Hepatocyte (in vitro differentiated cells): ENCODE results near the gene LDB2. TPM values are rescaled to one million over a fixed set of nuclear protein-coding genes. Genes with fewer than 3 reads are reported as not detected.

Experiments used
- DNase-seq: peaks from one replicate; pipeline ENCODE4 v3.0.0-alpha.2; 2016; ENCODE audit warnings: low spot score
- H2AFZ ChIP-seq: fragments of 200-600 bp; sonication (generic); 2 replicates; pipeline ENCODE4 v1.6.0; 2016; ENCODE audit warnings: antibody characterized with exemption, mild to moderate bottlenecking
- H3K27ac ChIP-seq: fragments of 200-600 bp; sonication (generic); 2 replicates; pipeline ENCODE4 v1.5.1; 2016; ENCODE audit warnings: mild to moderate bottlenecking
- H3K27me3 ChIP-seq: fragments of 200-600 bp; sonication (generic); 2 replicates; pipeline ENCODE4 v1.6.1; 2016
- H3K36me3 ChIP-seq: fragments of 200-600 bp; sonication (generic); replicated peaks from 2 replicates; pipeline ENCODE4 v1.5.1; 2016; ENCODE audit warnings: low read depth; ENCODE audit not compliant: insufficient read depth
- H3K4me1 ChIP-seq: fragments of 200-600 bp; sonication (generic); 2 replicates; pipeline ENCODE4 v1.5.1; 2016; ENCODE audit warnings: mild to moderate bottlenecking, moderate library complexity; ENCODE audit not compliant: insufficient read depth
- H3K4me2 ChIP-seq: fragments of 200-600 bp; sonication (generic); 2 replicates; pipeline ENCODE4 v1.6.0; 2016
- H3K4me3 ChIP-seq: fragments of 200-600 bp; sonication (generic); 2 replicates; pipeline ENCODE4 v1.5.1; 2016; ENCODE audit warnings: mild to moderate bottlenecking
- H3K79me2 ChIP-seq: fragments of 200-600 bp; sonication (generic); 2 replicates; pipeline ENCODE4 v1.6.0; 2017; ENCODE audit warnings: mild to moderate bottlenecking
- H3K9me2 ChIP-seq: fragments of 200-600 bp; sonication (generic); replicated peaks from 2 replicates; pipeline ENCODE4 v1.6.0; 2017; ENCODE audit warnings: mild to moderate bottlenecking; ENCODE audit not compliant: insufficient read depth
- H3K9me3 ChIP-seq: fragments of 200-600 bp; sonication (generic); 2 replicates; pipeline ENCODE4 v1.5.1; 2016; ENCODE audit warnings: low read depth, mild to moderate bottlenecking
- H4K20me1 ChIP-seq: fragments of 200-600 bp; sonication (generic); 2 replicates; pipeline ENCODE4 v1.6.0; 2016; ENCODE audit warnings: mild to moderate bottlenecking; ENCODE audit not compliant: insufficient read depth, poor library complexity, severe bottlenecking
- EZH2 ChIP-seq: fragments of 200-600 bp; sonication (generic); IDR thresholded peaks from 2 replicates; pipeline ENCODE4 v1.6.1; 2016; ENCODE audit warnings: antibody characterized with exemption, mild to moderate bottlenecking, borderline replicate concordance
- EZH2phosphoT487 ChIP-seq: fragments of 200-600 bp; sonication (generic); IDR thresholded peaks from one replicate; pipeline ENCODE4 v1.6.1; 2018; ENCODE audit warnings: antibody characterized with exemption, mild to moderate bottlenecking, low read depth, moderate library complexity; ENCODE audit not compliant: unreplicated experiment, severe bottlenecking
- WGBS: methylation state at CpG from one replicate; pipeline ENCODE4 v1.1.6; 2016; ENCODE audit warnings: low lambda C conversion rate; ENCODE audit errors: missing lambda C conversion rate; 5-methylcytosine and 5-hydroxymethylcytosine counted together
- polyA plus RNA-seq: library from polyadenylated mRNA; unstranded; fragments of >200 nt; fragmentation: Nextera tagmentation; extraction: Ambion mirVana; gene quantifications from 2 replicates; pipeline ENCODE4 v1.2.1, GENCODE V29; 2016
- total RNA-seq: library from RNA; depleted of rRNA; stranded (reverse); fragments of >200 nt; gene quantifications from 2 replicates; pipeline ENCODE4 v1.2.3, GENCODE V29; 2014
- TF ChIP-seq, protein P1 (sequence below): fragments of 200-600 bp; sonication (generic); IDR thresholded peaks from 2 replicates; pipeline ENCODE4 v1.5.1; 2016; ENCODE audit warnings: antibody characterized with exemption, mild to moderate bottlenecking; ENCODE audit not compliant: poor library complexity

LDB2 gene
- total and polyA plus RNA-seq, 2 experiments from 2014 or later = 8.7 to 20.3 TPM

DNA sequence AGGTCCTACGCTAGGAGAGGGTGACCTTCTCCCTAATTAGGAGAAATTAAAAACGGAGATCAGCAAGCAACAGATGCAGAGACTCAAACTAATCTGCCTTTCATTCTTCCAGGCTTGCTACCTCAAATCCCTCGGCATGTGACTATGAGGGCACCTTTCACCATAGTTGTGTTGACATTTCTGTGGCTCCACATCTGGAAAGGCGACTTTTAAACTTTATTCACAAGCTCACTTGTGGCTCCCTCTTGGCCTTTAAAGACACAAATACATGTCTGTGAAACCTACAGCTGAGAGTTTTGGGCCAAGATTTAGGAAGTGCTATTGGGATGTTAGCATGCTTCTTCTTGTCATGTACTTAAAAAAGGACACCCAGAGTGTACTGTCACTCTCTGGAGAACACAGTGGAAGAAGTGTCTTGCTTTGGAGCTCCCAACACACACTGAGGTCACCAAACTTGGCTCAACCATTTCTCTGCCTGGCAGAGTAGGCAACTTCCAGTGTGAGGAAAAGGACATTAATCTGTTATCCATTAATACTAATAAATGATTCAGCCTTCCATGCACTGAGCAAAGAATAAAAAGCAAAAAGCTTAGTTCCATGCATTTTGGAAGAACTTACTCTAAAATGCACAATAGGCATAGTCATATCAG is 60.1 kb downstream of the LDB2 start:
- Histone ChIP-seq H3K27ac (no peak overlapping the region), H3K79me2 (no peaks in the 10 kb centered on the region), H2AFZ (no peak overlapping the region), H3K9me3 (no peaks in the 10 kb centered on the region), H3K27me3 (no peaks in the 10 kb centered on the region), H3K4me2 (no peak overlapping the region), H4K20me1 (no peaks in the 10 kb centered on the region), H3K4me3 (no peak overlapping the region), H3K9me2 (no peaks in the 10 kb centered on the region), H3K36me3 (no peaks in the 10 kb centered on the region), H3K4me1 (no peaks in the 10 kb centered on the region)
- 69% methylated on average over 4 of the region's 4 CpGs for WGBS
- TF ChIP-seq, protein P1, sequence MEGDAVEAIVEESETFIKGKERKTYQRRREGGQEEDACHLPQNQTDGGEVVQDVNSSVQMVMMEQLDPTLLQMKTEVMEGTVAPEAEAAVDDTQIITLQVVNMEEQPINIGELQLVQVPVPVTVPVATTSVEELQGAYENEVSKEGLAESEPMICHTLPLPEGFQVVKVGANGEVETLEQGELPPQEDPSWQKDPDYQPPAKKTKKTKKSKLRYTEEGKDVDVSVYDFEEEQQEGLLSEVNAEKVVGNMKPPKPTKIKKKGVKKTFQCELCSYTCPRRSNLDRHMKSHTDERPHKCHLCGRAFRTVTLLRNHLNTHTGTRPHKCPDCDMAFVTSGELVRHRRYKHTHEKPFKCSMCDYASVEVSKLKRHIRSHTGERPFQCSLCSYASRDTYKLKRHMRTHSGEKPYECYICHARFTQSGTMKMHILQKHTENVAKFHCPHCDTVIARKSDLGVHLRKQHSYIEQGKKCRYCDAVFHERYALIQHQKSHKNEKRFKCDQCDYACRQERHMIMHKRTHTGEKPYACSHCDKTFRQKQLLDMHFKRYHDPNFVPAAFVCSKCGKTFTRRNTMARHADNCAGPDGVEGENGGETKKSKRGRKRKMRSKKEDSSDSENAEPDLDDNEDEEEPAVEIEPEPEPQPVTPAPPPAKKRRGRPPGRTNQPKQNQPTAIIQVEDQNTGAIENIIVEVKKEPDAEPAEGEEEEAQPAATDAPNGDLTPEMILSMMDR = no peak
- TF ChIP-seq EZH2 (no peak), EZH2phosphoT487 (no peak)
- DNase-seq = no peak

DNA sequence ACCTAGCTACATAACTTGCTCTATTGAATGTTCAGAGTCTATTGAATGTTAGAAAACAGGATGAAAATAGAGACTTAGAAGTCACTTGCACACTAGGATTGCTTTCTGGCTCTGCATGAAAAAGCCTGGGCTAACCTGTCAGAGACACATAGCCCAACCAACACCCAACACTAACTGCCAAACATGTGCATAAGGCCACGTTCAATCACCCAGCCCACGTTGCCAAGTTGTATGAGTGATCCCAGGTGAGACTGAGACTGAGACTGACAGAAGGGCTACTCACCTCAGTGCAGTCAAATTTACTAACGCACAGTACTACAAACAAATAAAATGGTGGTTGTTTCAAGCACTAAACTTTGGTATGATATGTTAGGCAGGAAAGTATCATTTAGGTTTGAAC is 61.0 kb downstream of the LDB2 start:
- 76% methylated on average over 3 of the region's 3 CpGs for WGBS
- no peak overlapping the region for H3K4me3 ChIP-seq
- no peaks in the 10 kb centered on the region for H3K27me3 ChIP-seq
- no peak overlapping the region for H2AFZ ChIP-seq
- H3K27ac ChIP-seq = no peak overlapping the region
- H3K9me2 ChIP-seq = no peaks in the 10 kb centered on the region
- TF ChIP-seq EZH2phosphoT487 = no peak
- TF ChIP-seq, protein P1 = no peak
- TF ChIP-seq EZH2 = no peak
- H3K4me1 ChIP-seq = no peaks in the 10 kb centered on the region
- no peak for DNase-seq
- H4K20me1 ChIP-seq = no peaks in the 10 kb centered on the region
- H3K36me3 ChIP-seq = no peaks in the 10 kb centered on the region
- no peaks in the 10 kb centered on the region for H3K79me2 ChIP-seq
- H3K4me2 ChIP-seq = no peak overlapping the region
- H3K9me3 ChIP-seq = no peaks in the 10 kb centered on the region

DNA sequence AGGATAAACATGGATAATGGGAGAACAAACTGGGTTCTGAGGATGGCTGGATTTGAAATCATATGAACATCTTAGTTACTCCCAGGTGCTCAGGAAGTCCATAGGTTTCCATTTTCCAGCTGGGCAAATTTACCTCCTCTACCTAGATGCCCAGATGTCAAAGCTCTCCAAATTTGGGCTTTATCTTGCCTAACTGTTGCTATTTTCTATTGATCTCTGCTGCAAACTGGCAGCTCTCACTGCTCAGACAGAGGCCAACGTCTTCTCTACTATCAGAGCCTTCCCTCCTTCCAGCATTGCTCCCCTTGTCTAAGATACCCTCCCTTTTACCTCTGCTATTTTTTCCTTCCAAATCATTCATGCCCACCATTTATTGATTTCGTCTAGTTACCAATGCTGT is 62.1 kb downstream of the LDB2 start:
- Histone ChIP-seq H4K20me1 (no peaks in the 10 kb centered on the region), H3K36me3 (no peaks in the 10 kb centered on the region), H3K4me1 (no peaks in the 10 kb centered on the region), H3K79me2 (no peaks in the 10 kb centered on the region), H2AFZ (no peak overlapping the region), H3K4me3 (no peak overlapping the region), H3K27ac (no peak overlapping the region), H3K27me3 (no peaks in the 10 kb centered on the region), H3K9me2 (no peaks in the 10 kb centered on the region), H3K4me2 (no peak overlapping the region), H3K9me3 (no peaks in the 10 kb centered on the region)
- no peak for DNase-seq
- WGBS = 90% methylated on average over 2 of the region's 2 CpGs
- TF ChIP-seq EZH2 = no peak
- no peak for TF ChIP-seq EZH2phosphoT487
- TF ChIP-seq, protein P1 = no peak
